NCI-H82 treated with DMSO at 0.1 percent for 48 hours (cell line): ENCODE results near the gene DIP2A.
"Not testable (repeated sequence)": the region's sequence is repeated elsewhere in the genome, so short reads cannot be mapped to it uniquely, and the experiment has no call there.

Source experiments
- DNase-seq: peaks from one replicate; lab custom pipeline; 2025; ENCODE audit not compliant: unreplicated experiment; lab: John Stamatoyannopoulos, UW

Gene DIP2A

GRCh38 chr21:46448108-46448507, 10.6 kb upstream of the DIP2A start:
- no peak for DNase-seq

DNA sequence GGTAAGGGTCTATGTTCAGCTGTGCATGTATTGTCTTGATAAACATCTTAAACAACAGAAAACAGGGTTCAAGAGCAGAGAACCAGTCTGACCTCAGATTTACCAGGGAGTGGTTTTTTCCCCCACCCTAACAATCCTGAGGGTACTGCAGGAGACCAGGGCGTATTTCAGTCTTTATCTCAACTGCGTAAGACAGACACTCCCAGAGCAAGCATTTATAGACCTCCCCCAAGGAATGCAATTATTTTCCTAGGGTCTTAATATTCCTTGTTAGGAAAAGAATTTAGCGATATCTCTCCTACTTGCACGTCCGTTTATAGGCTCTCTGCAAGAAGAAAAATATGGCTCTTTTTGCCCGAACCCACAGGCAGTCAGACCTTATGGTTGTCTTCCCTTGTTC, 9.8 kb upstream of the DIP2A start:
- DNase-seq: not testable (repeated sequence)

DNA sequence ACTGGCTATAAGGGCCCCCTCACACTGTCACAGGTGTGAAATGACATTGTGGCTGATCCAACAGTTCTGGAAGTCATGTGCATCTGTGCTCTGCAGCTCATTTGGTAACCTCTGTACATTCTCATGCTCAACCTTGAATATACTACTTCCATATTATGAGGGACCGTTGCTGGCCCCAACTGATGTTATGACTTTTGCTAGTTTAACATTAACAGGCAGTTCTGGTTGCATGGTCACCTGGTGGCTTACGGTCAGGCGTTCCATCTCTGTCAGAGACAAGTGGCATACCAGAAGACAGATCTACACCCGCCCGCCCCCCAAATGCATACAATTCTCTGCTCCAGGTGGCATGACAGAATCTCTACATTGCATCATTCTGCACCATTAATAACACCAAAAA, 6.0 kb upstream of the DIP2A start:
- no peak for DNase-seq

GRCh38 chr21:46454142-46454541, 4.5 kb upstream of the DIP2A start:
- DNase-seq: no peak

GRCh38 chr21:46454634-46455390, 3.9 kb upstream of the DIP2A start:
- DNase-seq: no peak

DNA sequence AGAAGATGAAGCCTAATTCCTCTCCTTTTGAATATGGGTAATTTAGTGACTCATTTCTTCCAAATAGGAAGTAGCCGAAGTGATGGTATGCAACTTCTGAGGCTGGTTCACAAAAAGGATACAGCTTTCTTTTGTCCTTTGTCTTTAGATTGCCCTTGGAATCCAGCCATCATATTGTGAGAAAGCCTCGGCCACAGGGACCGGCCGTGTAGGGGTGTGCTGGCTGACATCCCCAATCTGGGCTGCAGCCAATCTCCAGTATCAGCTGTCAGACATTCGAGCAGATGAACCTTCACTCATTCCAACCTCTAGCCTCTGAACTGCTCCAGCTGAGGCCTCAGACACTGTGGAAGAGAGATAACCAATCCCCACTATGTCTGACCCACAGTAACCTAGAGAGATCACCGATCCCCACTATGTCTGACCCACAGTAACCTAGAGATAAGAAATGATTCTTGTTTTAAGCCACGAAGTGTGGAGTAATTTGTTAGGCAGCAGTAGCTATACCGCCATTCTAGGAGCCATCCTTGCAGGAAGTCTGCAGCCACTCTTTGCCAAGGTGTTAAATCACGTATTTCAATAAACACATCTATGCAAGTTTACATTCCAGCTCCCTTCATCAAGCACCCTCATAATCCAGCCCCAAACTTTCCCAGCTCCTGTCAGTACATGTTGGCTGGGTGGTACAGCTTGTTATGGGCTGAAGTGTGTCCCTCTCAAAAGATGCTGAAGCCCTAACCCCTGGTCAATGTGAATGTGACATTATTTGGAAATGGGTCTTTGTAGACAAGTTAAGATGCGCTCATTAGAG, 2.9 kb upstream of the DIP2A start:
- DNase-seq: no peak

GRCh38 chr21:46456750-46457149, 1.9 kb upstream of the DIP2A start:
- no peak for DNase-seq

- DNase-seq: no peak
Measured at GRCh38 chr21:46457801-46458314, 833 bp upstream of the DIP2A start.

DNA sequence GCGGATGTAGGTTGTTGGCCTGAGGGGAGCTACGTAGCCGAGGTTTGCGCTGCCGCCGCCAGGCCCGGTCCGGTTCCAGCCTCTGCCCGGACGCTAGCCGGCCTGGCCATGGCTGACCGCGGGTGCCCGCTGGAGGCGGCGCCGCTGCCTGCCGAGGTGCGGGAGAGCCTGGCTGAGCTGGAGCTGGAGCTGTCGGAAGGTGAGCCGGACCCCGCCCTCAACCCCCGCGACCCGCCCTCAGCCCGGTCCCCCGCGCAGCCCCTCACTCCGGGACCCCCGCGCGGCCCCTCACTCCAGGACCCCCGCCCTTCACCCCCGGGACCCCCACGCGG, 299 bp downstream of the DIP2A start:
- no peak for DNase-seq

DNA sequence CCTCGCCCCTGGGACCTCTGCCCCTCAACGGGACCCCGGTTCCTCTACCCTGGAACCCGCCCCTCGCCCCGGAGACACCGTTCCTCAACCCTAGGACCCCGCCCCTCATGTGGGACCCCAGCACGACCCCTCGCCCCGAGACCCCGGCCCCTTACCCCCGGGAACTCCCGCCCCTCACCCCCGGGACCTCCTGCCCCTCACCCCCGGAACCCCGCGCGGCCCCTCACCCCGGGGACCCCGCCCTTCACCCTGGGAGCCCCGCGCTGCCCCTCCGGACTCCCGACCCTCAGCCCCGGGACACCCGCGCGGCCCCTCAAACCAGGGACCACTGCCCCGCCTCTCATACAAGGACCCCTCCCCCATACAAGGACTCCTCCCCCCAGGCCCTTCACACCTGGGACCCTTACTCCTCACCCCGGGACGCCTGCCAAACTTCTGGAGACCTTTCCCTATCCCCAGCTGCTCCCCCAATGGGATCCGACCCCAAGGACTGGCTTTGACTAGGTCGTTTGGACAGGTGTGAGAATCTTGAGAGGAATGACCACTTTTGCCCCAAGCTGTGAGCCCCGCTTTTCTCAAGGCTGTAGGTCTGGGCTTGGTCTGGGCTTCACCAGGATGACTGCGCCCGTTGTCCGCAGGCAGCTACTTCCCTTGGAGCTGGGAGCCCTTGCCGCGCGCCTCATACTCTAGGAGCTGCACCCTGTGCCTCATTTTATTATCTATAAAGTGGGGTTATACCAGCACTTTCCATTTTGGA, 843 bp downstream of the DIP2A start:
- no peak for DNase-seq

- DNase-seq: no peak
Measured at GRCh38 chr21:46461909-46462308, 3.2 kb downstream of the DIP2A start.

DNA sequence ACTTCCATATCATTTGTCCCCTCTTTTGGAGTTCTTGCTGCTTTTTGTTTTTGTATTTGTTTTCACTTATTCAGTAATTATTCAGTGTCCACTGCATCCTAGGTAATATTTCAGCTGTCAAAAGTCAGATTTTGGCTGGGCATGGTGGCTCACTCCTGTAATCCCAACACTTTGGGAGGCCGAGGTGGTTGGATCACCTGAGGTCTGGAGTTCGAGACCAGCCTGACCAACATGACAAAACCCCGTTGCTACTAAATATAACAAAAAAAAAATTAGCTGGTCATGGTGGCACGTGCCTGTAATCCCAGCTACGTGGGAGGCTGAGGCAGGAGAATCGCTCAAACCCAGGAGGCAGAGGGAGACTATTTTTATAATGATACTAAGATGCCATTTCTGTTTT, 6.5 kb downstream of the DIP2A start:
- not testable (repeated sequence) for DNase-seq

- DNase-seq: no peak
Measured at GRCh38 chr21:46465651-46466050, 7.0 kb downstream of the DIP2A start.

- no peak for DNase-seq
Measured at GRCh38 chr21:46468108-46468774, 9.6 kb downstream of the DIP2A start.

GRCh38 chr21:46469275-46469674, 10.6 kb downstream of the DIP2A start:
- no peak for DNase-seq

GRCh38 chr21:46471514-46471913, 12.8 kb downstream of the DIP2A start:
- no peak for DNase-seq

GRCh38 chr21:46472246-46472645, 13.6 kb downstream of the DIP2A start:
- no peak for DNase-seq

GRCh38 chr21:46474382-46474781, 15.7 kb downstream of the DIP2A start:
- no peak for DNase-seq

DNA sequence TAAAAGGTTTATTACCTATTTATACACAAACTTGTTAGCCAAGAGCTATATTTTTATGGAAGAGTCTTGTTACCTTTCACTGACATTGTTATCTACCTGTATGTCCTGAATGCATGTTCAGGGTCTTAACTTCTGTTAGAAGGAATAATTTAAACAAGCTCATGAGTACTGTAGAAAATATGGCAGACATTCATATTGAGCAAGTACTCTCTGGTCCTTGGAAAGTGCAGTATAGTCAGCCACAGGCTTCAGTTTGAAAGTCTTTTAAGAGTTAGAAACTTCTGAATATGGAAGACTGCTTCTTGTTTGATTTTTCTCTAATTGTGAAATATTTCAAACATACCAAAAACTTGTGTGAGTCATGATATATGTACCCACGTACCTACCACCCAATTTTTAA, 16.6 kb downstream of the DIP2A start:
- no peak for DNase-seq

GRCh38 chr21:46477765-46478164, 19.1 kb downstream of the DIP2A start:
- no peak for DNase-seq

GRCh38 chr21:46478910-46479309, 20.2 kb downstream of the DIP2A start:
- DNase-seq: no peak
